WTC11 (cell line): Measurements from ENCODE around the gene MAOA. TPM values are rescaled to one million over a fixed set of nuclear protein-coding genes. Genes with fewer than 3 reads are reported as not detected.
"Not testable (repeated sequence)": the region's sequence is repeated elsewhere in the genome, so short reads cannot be mapped to it uniquely, and the experiment has no call there.

Source experiments
- ATAC-seq: fragments of 200-7000 bp; cut with Tn5 transposase; 2 replicates; pipeline ENCODE4 v1.10.0; 2021; ENCODE audit warnings: mild to moderate bottlenecking, moderate library complexity
- CTCF ChIA-PET: fragments of 300-600 bp; sonication (Branson Sonifier 250); formaldehyde crosslinking; loops from one replicate; lab custom pipeline; 2021; ENCODE audit warnings: antibody characterized with exemption; lab: Charles Lee
- POLR2A ChIA-PET: fragments of 350-600 bp; sonication (Branson Sonifier 250); formaldehyde crosslinking; loops from one replicate; lab custom pipeline; 2021; ENCODE audit warnings: antibody characterized with exemption; lab: Charles Lee
- DNase-seq: peaks from one replicate; pipeline ENCODE4 v3.0.0; 2021; ENCODE audit warnings: low spot score
- H3K27ac Mint-ChIP-seq: 2 replicates; pipeline ENCODE4 v1.8.0; 2021; ENCODE audit warnings: mixed read lengths
- H3K27me3 Mint-ChIP-seq: 2 replicates; pipeline ENCODE4 v1.8.0; 2021; ENCODE audit warnings: low read depth, mild to moderate bottlenecking, moderate library complexity, mixed read lengths
- H3K36me3 Mint-ChIP-seq: 2 replicates; pipeline ENCODE4 v1.8.0; 2021; ENCODE audit warnings: mixed read lengths
- H3K4me1 Mint-ChIP-seq: 2 replicates; pipeline ENCODE4 v1.8.0; 2022; ENCODE audit warnings: mixed read lengths
- H3K4me3 Mint-ChIP-seq: 2 replicates; pipeline ENCODE4 v1.8.0; 2021; ENCODE audit warnings: mild to moderate bottlenecking, moderate library complexity, mixed read lengths
- H3K9me3 Mint-ChIP-seq: 2 replicates; pipeline ENCODE4 v1.8.0; 2021; ENCODE audit warnings: mixed read lengths
- AR ChIP-seq: fragments of 250-450 bp; sonication (Bioruptor Pico); IDR thresholded peaks from 2 replicates; pipeline ENCODE4 v1.9.0; 2021; ENCODE audit warnings: mild to moderate bottlenecking
- ARID4B ChIP-seq: sonication (generic); formaldehyde crosslinking; IDR thresholded peaks from 2 replicates; pipeline ENCODE4 v1.8.0; 2023; ENCODE audit warnings: missing genetic modification reagents, mild to moderate bottlenecking, borderline replicate concordance
- FOXP1 ChIP-seq: sonication (generic); formaldehyde crosslinking; IDR thresholded peaks from 2 replicates; pipeline ENCODE4 v1.8.0; 2022; ENCODE audit warnings: missing genetic modification reagents, mild to moderate bottlenecking, moderate library complexity, borderline replicate concordance
- GRHL2 ChIP-seq: fragments of 250-450 bp; sonication (Bioruptor Pico); IDR thresholded peaks from 2 replicates; pipeline ENCODE4 v1.8.0; 2022; ENCODE audit warnings: mild to moderate bottlenecking, moderate library complexity; ENCODE audit not compliant: insufficient replicate concordance, severe bottlenecking
- HMGA2 ChIP-seq: fragments of 250-450 bp; sonication (Bioruptor Pico); IDR thresholded peaks from 2 replicates; pipeline ENCODE4 v1.4.0; 2021; ENCODE audit warnings: mild to moderate bottlenecking, moderate library complexity
- JAZF1 ChIP-seq: fragments of 250-450 bp; sonication (Bioruptor Pico); IDR thresholded peaks from 2 replicates; pipeline ENCODE4 v1.9.0; 2021; ENCODE audit warnings: moderate library complexity, mild to moderate bottlenecking, inconsistent platforms
- MLX ChIP-seq: sonication (generic); formaldehyde crosslinking; IDR thresholded peaks from 2 replicates; pipeline ENCODE4 v1.8.1; 2023; ENCODE audit warnings: mild to moderate bottlenecking, missing genetic modification reagents, moderate library complexity
- NR1H2 ChIP-seq: sonication (generic); formaldehyde crosslinking; IDR thresholded peaks from 2 replicates; pipeline ENCODE4 v1.9.0; 2021; ENCODE audit warnings: mild to moderate bottlenecking, moderate library complexity, missing genetic modification reagents
- NR3C1 ChIP-seq: sonication (generic); formaldehyde crosslinking; conservative IDR thresholded peaks from 2 replicates; pipeline ENCODE4 v1.8.1; 2023; ENCODE audit warnings: low read depth, mild to moderate bottlenecking, missing genetic modification reagents
- STAT6 ChIP-seq: sonication (generic); formaldehyde crosslinking; conservative IDR thresholded peaks from 2 replicates; pipeline ENCODE4 v1.8.1; 2023; ENCODE audit warnings: mild to moderate bottlenecking, low read depth, missing genetic modification reagents, moderate library complexity
- TEAD1 ChIP-seq: sonication (generic); formaldehyde crosslinking; IDR thresholded peaks from 2 replicates; pipeline ENCODE4 v1.8.0; 2022; ENCODE audit warnings: mild to moderate bottlenecking, missing genetic modification reagents
- TP53 ChIP-seq: sonication (generic); formaldehyde crosslinking; IDR thresholded peaks from 2 replicates; pipeline ENCODE4 v1.8.1; 2023; ENCODE audit warnings: mild to moderate bottlenecking, missing genetic modification reagents
- ZBTB21 ChIP-seq: sonication (generic); formaldehyde crosslinking; IDR thresholded peaks from 2 replicates; pipeline ENCODE4 v1.8.1; 2023; ENCODE audit warnings: mild to moderate bottlenecking, missing genetic modification reagents, borderline replicate concordance
- ZMAT4 ChIP-seq: fragments of 250-450 bp; sonication (Bioruptor Pico); IDR thresholded peaks from 2 replicates; pipeline ENCODE4 v1.9.0; 2021; ENCODE audit warnings: mild to moderate bottlenecking
- ZNF219 ChIP-seq: sonication (generic); formaldehyde crosslinking; IDR thresholded peaks from 2 replicates; pipeline ENCODE4 v1.8.0; 2023; ENCODE audit warnings: missing genetic modification reagents, mild to moderate bottlenecking, borderline replicate concordance
- ZNF317 ChIP-seq: sonication (generic); formaldehyde crosslinking; IDR thresholded peaks from 2 replicates; pipeline ENCODE4 v1.8.1; 2023; ENCODE audit warnings: low read depth, mild to moderate bottlenecking, moderate library complexity, missing genetic modification reagents, borderline replicate concordance
- total RNA-seq: library from RNA; stranded (reverse); gene quantifications from 3 replicates; pipeline ENCODE4 v1.2.3, GENCODE V29; 2021

MAOA gene
- total RNA-seq, 1 experiment from 2014 or later = 6.0 TPM

GRCh38 chrX:43720082-43720481 lies 64.0 kb downstream of the MAOA start (continued):
- TF ChIP-seq ARID4B (CRISPR knock-in tag) = no peak
- TF ChIP-seq HMGA2 (CRISPR knock-in tag) = no peak
- no peak for TF ChIP-seq ZNF219 (CRISPR knock-in tag)

GRCh38 chrX:43720961-43721360 lies 64.9 kb downstream of the MAOA start:
- no peak overlapping the region for H3K4me3 Mint-ChIP-seq
- ATAC-seq = no peak
- POLR2A ChIA-PET = no interaction called here
- TF ChIP-seq MLX (CRISPR knock-in tag) (no peak), GRHL2 (CRISPR knock-in tag) (no peak), STAT6 (CRISPR knock-in tag) (no peak)
- TF ChIP-seq, all 79 proteins: peak for 0
- 0 out of 2 replicates have a peak, but pooled peaks cover 4% of the 10 kb centered on the region for H3K36me3 Mint-ChIP-seq
- no peaks in the 10 kb centered on the region for H3K4me1 Mint-ChIP-seq
- CTCF ChIA-PET = no interaction called here
- peaks cover 23% of the 10 kb centered on the region for H3K27me3 Mint-ChIP-seq
- H3K9me3 Mint-ChIP-seq = peaks cover 13% of the 10 kb centered on the region; the same call in 1 of the 2 replicates
- DNase-seq = no peak
- H3K27ac Mint-ChIP-seq = no peak overlapping the region

- Mint-ChIP-seq H3K27me3 (peaks cover 28% of the 10 kb centered on the region), H3K9me3 (peaks cover 13% of the 10 kb centered on the region; the same call in 1 of the 2 replicates)
- H3K27ac Mint-ChIP-seq, H3K36me3 Mint-ChIP-seq, DNase-seq, CTCF ChIA-PET, ATAC-seq, H3K4me3 Mint-ChIP-seq, H3K4me1 Mint-ChIP-seq, POLR2A ChIA-PET: not testable (repeated sequence)
These were observed 69.1 kb downstream of the MAOA start for GRCh38 chrX:43725227-43725626.

GRCh38 chrX:43727254-43727653 lies 71.2 kb downstream of the MAOA start:
- DNase-seq, H3K4me1 Mint-ChIP-seq, POLR2A ChIA-PET, CTCF ChIA-PET, H3K27ac Mint-ChIP-seq, H3K4me3 Mint-ChIP-seq, ATAC-seq, H3K36me3 Mint-ChIP-seq: not testable (repeated sequence)
- Mint-ChIP-seq H3K9me3 (peaks cover 11% of the 10 kb centered on the region; the same call in 1 of the 2 replicates), H3K27me3 (peaks cover 28% of the 10 kb centered on the region)

- Mint-ChIP-seq H3K27ac (no peak overlapping the region), H3K4me3 (no peak overlapping the region), H3K27me3 (peaks cover 28% of the 10 kb centered on the region), H3K36me3 (no peaks in the 10 kb centered on the region), H3K9me3 (peaks cover 6% of the 10 kb centered on the region; the same call in 1 of the 2 replicates), H3K4me1 (no peaks in the 10 kb centered on the region)
- no peak for ATAC-seq
- ChIA-PET CTCF (no interaction called here), POLR2A (no interaction called here)
- DNase-seq = no peak
- TF ChIP-seq NR3C1 (CRISPR knock-in tag) (no peak), FOXP1 (CRISPR knock-in tag) (no peak), TP53 (CRISPR knock-in tag) (no peak), NR1H2 (CRISPR knock-in tag) (no peak), JAZF1 (no peak), TEAD1 (no peak), ZNF317 (CRISPR knock-in tag) (no peak), AR (CRISPR knock-in tag) (no peak), ZMAT4 (CRISPR knock-in tag) (no peak), ZBTB21 (CRISPR knock-in tag) (no peak)
These were observed 71.9 kb downstream of the MAOA start for GRCh38 chrX:43728002-43728401.
